GM19035 (cell line): Measurements from ENCODE around the gene FIGNL2.
"Not testable (repeated sequence)": the region's sequence is repeated elsewhere in the genome, so short reads cannot be mapped to it uniquely, and the experiment has no call there.

Source experiments
- ATAC-seq: cut with Tn5 transposase; IDR thresholded peaks from one replicate; pipeline ENCODE4 v1.9.1; 2021; ENCODE audit not compliant: unreplicated experiment

Gene FIGNL2

GRCh38 chr12:51819736-51820525 lies 28.6 kb downstream of the FIGNL2 start:
- no peak for ATAC-seq

- no peak for ATAC-seq
These were observed 29.8 kb downstream of the FIGNL2 start for GRCh38 chr12:51818566-51819300.

- no peak for ATAC-seq
These were observed 30.4 kb downstream of the FIGNL2 start for GRCh38 chr12:51818086-51818485.

GRCh38 chr12:51817027-51817953 lies 31.2 kb downstream of the FIGNL2 start:
- ATAC-seq = no peak

- ATAC-seq = no peak
These were observed 32.9 kb downstream of the FIGNL2 start for GRCh38 chr12:51815571-51815970.

GRCh38 chr12:51814311-51815088 lies 34.0 kb downstream of the FIGNL2 start:
- no peak for ATAC-seq

- ATAC-seq = no peak
These were observed 34.6 kb downstream of the FIGNL2 start for GRCh38 chr12:51813931-51814310.

- ATAC-seq = no peak
These were observed 35.6 kb downstream of the FIGNL2 start for GRCh38 chr12:51812871-51813270.

- ATAC-seq = no peak
These were observed 37.0 kb downstream of the FIGNL2 start for GRCh38 chr12:51811203-51812202.

- ATAC-seq = no peak
These were observed 39.3 kb downstream of the FIGNL2 start for GRCh38 chr12:51809193-51809592.

GRCh38 chr12:51806896-51807295 lies 41.6 kb downstream of the FIGNL2 start:
- ATAC-seq = no peak

- ATAC-seq = no peak
These were observed 47.5 kb downstream of the FIGNL2 start for GRCh38 chr12:51801027-51801426.

- ATAC-seq = no peak
These were observed 50.0 kb downstream of the FIGNL2 start for GRCh38 chr12:51798501-51798900.

GRCh38 chr12:51798051-51798450 lies 50.5 kb downstream of the FIGNL2 start:
- not testable (repeated sequence) for ATAC-seq

- no peak for ATAC-seq
These were observed 51.2 kb downstream of the FIGNL2 start for GRCh38 chr12:51797301-51797700.

GRCh38 chr12:51793201-51793600 lies 55.3 kb downstream of the FIGNL2 start:
- ATAC-seq = no peak

GRCh38 chr12:51792417-51792816 lies 56.1 kb downstream of the FIGNL2 start:
- ATAC-seq = no peak

- no peak for ATAC-seq
These were observed 59.6 kb downstream of the FIGNL2 start for GRCh38 chr12:51788876-51789275.

GRCh38 chr12:51785906-51786305 lies 62.6 kb downstream of the FIGNL2 start:
- ATAC-seq = no peak
